Measurements from ENCODE around the gene ASCL5. TPM values are rescaled to one million over a fixed set of nuclear protein-coding genes. Genes with fewer than 3 reads are reported as not detected.

Gene ASCL5
- total and polyA plus RNA-seq, 9 of the 15 experiments (the other 6 are each of a cell fraction or from before 2014, with no cell fraction given) = 0.09 TPM; not detected in 8

- in situ Hi-C loops (cut with MboI) (no loop called here), intact Hi-C loops (cut with micrococcal nuclease) (no loop called here)
- no peaks in the 10 kb centered on the region for H3K4me1 ChIP-seq (replicated peaks in 1 of 2; ENCODE audit: control insufficient read depth in 2 of 2, insufficient read depth in 2 of 2, low read length in 2 of 2)
- ChIA-PET POLR2A (interaction anchor here (0.6 to 1.0 kb wide), 3 partner anchors 14 to 149 kb away, joined by 3 to 5 read pairs (median 3); partner anchors contain the start of gene TMEM9), CTCF (ENCODE audit: low intra/inter-chr PET ratio) (no interaction called here)
- peaks cover 95% of the 10 kb centered on the region; the same call in 2 of the 3 replicates for H3K36me3 ChIP-seq (ENCODE audit: control insufficient read depth, insufficient read depth, low read length)
- WGBS (ENCODE audit: insufficient coverage, low coverage, missing lambda C conversion rate) = 76% methylated on average over 9 of the region's 9 CpGs
- no peak overlapping the region for H3K27ac ChIP-seq (ENCODE audit: extremely low read depth, low read depth, low read length)
- H3K9me3 ChIP-seq (replicated peaks; ENCODE audit: control insufficient read depth, insufficient read depth, low read depth, low read length) = no peaks in the 10 kb centered on the region
- no peak overlapping the region for H3K4me2 ChIP-seq (ENCODE audit: insufficient read depth, low read length)
- H3K9me1 ChIP-seq (ENCODE audit: control insufficient read depth, insufficient read depth, low read length) = no peaks in the 10 kb centered on the region
- H3K4me3 ChIP-seq = no peak overlapping the region
- peaks cover 12% of the 10 kb centered on the region for H4K20me1 ChIP-seq (replicated peaks; ENCODE audit: control insufficient read depth, insufficient read depth, low read length)
- ATAC-seq (no peak), FAIRE-seq (no peak), DNase-seq (ENCODE audit: extremely low read depth in 1 of 4, low spot score in 3 of 4) (no peak)
- H3K27me3 ChIP-seq (ENCODE audit: control insufficient read depth in 2 of 2, insufficient read depth in 2 of 2, low read length in 2 of 2) = no peaks in the 10 kb centered on the region
- BruUV-seq (replicated peaks) = no TSS peak
- H3K9ac ChIP-seq (ENCODE audit: insufficient read depth in 1 of 2, low read depth in 2 of 2, low read length in 2 of 2) = no peak overlapping the region
- H2AFZ ChIP-seq (ENCODE audit: low read depth, low read length) = no peak overlapping the region
- TF ChIP-seq GTF2F1 (IDR thresholded peaks at IDR 0.05; ENCODE audit: low read depth, low read length) (no peak), STAG1 (CRISPR knock-in tag; IDR thresholded peaks at IDR 0.05; ENCODE audit: borderline replicate concordance) (no peak), LEF1 (IDR thresholded peaks at IDR 0.05) (no peak), ZNF232 (CRISPR knock-in tag; IDR thresholded peaks at IDR 0.05) (no peak), ZBTB5 (IDR thresholded peaks at IDR 0.05) (no peak), NCOA4 (IDR thresholded peaks at IDR 0.05; ENCODE audit: partially characterized antibody) (no peak), ZNF280A (IDR thresholded peaks at IDR 0.05; ENCODE audit: low read depth, partially characterized antibody) (no peak), HEY1 (CRISPR knock-in tag; IDR thresholded peaks at IDR 0.05; ENCODE audit: borderline replicate concordance) (no peak), KDM5B (IDR thresholded peaks at IDR 0.05; ENCODE audit: insufficient replicate concordance, low read depth, low read length) (no peak), MEF2A (IDR thresholded peaks at IDR 0.05; ENCODE audit: control insufficient read depth, low read depth, low read length) (no peak), ZNF24 (IDR thresholded peaks at IDR 0.05) (no peak), MTA2 (IDR thresholded peaks at IDR 0.05; ENCODE audit: low read depth) (no peak), MNT (conservative IDR thresholded peaks at IDR 0.05) (no peak), RFX5 (IDR thresholded peaks at IDR 0.05; ENCODE audit: low read depth, low read length) (no peak)
- no peaks in the 10 kb centered on the region for H3K79me2 ChIP-seq (ENCODE audit: control insufficient read depth, insufficient read depth, low read length)
Observed at GRCh38 chr1:201139756-201140155, 12.8 kb upstream of the ASCL5 start.

Measured in K562 (cell line).